ENCODE data around the gene COMMD4.

COMMD4 gene

GRCh38 chr15:75356517-75356916 is 20.7 kb downstream of the COMMD4 start:
- DNase-seq (ENCODE audit: low read depth in 2 of 2): no peak

GRCh38 chr15:75357976-75358673 is 22.3 kb downstream of the COMMD4 start:
- no peak for DNase-seq (ENCODE audit: low read depth in 2 of 2)

- no peak for DNase-seq (ENCODE audit: low read depth in 2 of 2)
Observed at GRCh38 chr15:75358771-75359536, 23.1 kb downstream of the COMMD4 start.

DNA sequence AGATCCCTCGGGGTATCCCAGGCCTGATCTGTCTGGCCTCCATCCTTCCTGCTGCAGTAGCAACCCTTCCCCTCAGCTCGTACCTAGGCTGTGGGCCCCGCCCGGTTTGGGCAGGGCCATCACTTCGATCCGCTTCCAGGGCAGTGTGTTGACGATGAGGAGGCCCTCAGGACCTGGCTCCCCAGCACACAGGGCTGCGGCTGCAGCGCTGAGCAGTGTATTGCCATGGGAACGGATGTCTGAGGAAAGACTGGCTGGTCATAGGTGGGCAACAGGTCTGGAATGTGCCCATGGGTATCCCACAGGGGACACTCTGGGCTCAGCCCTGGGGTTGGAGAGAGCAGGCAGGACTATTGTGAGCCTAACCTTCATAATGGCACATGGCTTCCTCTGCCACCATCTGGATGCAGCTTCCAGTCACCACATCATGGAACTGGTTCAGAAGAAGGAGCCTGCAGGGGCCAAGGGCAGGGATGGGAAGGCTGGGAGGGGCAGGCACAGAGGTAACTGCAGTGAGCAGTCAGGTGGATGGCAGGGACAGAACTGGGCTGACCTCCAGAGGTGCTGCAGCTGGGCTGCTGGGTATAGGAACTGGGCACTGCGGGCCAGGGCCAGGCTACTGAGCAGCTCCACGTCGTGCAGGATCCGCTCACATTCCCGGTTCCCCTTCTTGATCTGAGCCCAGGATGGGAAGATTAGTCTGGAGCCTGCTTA is 23.8 kb downstream of the COMMD4 start:
- no peak for DNase-seq (ENCODE audit: low read depth in 2 of 2)

DNA sequence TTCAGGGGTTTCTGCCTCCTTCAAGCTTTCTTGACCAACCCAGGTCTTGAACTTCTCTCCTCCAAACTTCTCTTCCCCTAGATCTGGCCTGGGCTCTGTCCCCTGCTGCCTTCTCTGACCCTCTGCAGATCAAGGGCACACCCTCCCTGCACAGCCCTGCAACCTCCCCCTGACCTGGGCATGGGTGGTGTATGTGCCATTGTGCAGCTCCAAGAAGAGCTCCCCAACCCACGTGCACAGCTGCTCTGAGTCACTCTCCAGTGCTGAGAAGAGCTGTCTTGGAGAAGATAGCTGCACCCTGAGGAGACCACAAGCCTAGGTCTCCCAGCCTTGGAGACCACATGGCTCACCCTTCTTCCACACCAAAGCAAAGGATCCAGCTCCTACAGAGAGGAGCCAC is 24.5 kb downstream of the COMMD4 start:
- DNase-seq (ENCODE audit: low read depth in 2 of 2): no peak

- DNase-seq (ENCODE audit: low read depth in 2 of 2): no peak
Observed at GRCh38 chr15:75360856-75361255, 25.0 kb downstream of the COMMD4 start.

GRCh38 chr15:75361361-75361988 is 25.6 kb downstream of the COMMD4 start:
- no peak for DNase-seq (ENCODE audit: low read depth in 2 of 2)

DNA sequence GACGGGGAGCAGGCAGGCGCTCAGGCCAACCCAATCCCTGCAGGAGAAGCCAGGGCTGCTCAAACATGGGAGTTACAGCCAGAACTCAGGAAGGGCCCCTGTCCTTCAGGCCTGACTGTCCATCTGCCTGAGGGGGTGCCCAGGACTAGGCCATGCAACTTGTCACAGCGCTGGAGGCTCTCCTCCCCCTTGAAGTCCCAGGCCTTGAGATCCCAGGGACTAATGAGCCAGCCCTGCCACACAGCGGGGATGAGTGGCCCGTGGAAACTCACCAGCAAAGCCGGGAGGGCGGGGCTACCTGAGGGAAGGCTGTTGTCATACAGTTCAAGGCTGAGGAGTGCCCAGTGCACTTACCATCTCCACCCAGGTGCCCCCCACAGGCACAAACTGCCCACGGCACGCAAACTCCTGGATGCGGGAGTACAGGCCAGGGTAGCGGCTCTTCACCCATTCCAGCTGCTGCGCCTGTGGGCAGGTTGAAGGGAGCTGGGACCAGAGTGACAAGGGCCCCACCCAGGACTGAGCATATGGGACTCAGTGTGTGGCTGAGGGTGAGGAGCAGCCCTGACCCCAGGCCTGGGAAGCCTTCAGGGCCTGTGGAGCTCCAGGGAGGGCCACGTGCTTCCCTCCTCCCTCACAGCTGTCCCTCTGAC is 26.3 kb downstream of the COMMD4 start:
- no peak for DNase-seq (ENCODE audit: low read depth in 2 of 2)

DNA sequence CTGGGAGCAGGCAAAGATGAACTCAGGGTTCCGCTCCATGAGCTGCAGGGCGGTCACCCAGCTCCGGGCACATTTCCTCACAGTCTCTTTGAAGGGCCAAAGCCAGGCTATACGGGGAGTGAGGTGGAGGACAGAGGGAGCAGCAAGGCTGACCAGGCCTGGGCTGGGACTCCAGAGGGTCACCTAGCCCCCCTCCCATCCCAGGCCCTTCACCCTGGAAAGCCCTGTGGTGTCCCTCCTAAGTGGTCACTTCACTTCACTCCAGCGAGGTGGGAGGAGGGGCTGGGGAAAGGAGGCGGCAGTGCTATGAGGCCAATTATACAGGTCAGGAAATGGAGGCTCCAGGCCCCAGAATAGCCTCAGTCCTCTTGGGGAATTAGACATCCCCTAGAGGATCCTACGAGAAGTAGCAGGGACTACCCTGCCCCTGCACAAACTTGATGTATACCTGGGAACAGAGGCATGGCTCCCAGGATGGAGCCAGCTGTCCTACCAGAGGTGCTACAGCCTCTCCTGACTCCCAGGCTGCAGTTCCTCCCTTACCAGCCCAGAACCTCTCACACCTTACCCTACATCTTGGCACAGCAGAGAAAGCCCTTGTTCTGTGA is 26.9 kb downstream of the COMMD4 start:
- DNase-seq (ENCODE audit: low read depth in 2 of 2): no peak

- no peak for DNase-seq (ENCODE audit: low read depth in 2 of 2)
Observed at GRCh38 chr15:75363786-75364185, 27.9 kb downstream of the COMMD4 start.

DNA sequence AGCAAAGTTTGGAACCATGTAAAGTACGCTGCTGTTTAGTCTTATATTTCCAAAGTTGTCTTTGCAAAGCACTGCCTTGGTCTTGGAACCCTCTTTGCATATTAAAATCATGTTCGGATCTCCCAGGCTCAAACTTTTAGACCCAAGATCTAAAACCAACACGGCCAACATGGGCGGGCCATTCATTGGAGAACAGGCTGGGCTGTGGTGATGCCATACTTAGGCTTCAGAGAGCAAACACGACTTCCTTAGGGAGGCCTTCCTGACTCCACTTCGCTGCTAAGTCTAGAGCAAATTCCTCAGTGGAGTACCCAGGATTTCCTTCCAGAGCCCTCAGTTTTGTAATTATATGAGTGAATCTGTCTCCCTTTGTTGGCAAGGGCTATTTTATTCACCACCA is 29.0 kb downstream of the COMMD4 start:
- DNase-seq (ENCODE audit: low read depth in 2 of 2): no peak

GRCh38 chr15:75366163-75366562 is 30.3 kb downstream of the COMMD4 start:
- no peak for DNase-seq (ENCODE audit: low read depth in 2 of 2)

- DNase-seq (ENCODE audit: low read depth in 2 of 2): no peak
Observed at GRCh38 chr15:75367006-75367405, 31.1 kb downstream of the COMMD4 start.

DNA sequence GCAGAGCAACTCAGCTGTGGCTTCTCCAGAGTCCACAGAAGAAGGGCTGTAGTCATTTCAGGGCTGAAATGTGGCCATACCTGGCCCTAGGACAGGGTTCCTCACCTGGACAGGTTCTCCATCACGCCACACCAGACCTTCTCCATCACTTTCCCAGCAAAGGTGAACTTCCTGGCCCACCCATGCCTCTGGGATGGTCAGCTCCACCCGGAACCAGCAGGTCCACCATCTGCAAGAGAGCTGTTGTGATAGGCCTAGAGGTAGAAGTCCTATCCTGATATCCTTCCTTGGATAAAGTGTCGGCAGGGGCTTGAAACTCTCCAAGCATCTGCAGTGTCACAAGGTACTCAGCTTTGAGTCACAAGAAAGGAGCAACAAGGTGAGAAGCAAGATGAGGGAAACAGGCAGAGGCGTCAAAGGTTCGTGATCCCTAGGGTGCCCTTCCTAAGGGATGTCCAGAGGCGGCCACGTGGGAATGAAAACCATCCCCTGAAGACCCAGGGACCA is 31.6 kb downstream of the COMMD4 start:
- DNase-seq (ENCODE audit: low read depth in 2 of 2): no peak

GRCh38 chr15:75367913-75368688 is 32.2 kb downstream of the COMMD4 start, which contains the start of gene MAN2C1:
TSS of gene MAN2C1 (minus strand) at chr15:75368607. CDS start at chr15:75368583, 24 bp downstream.
- DNase-seq (ENCODE audit: low read depth in 2 of 2): peak; percentile 86 to 94

- no peak for DNase-seq (ENCODE audit: low read depth in 2 of 2)
Observed at GRCh38 chr15:75368689-75369239, 32.9 kb downstream of the COMMD4 start.

GRCh38 chr15:75369897-75370581 is 34.2 kb downstream of the COMMD4 start:
- DNase-seq (ENCODE audit: low read depth in 2 of 2): no peak

GRCh38 chr15:75371486-75371885 is 35.6 kb downstream of the COMMD4 start:
- no peak for DNase-seq (ENCODE audit: low read depth in 2 of 2)
